ENCODE measurements around the gene USP50.

USP50 gene

GRCh38 chr15:50487287-50487686 lies 59.2 kb downstream of the USP50 start:
- H3K27ac Mint-ChIP-seq = peak overlapping the region; percentile 84
- ATAC-seq (replicated peaks) = peak; percentile 55 to 63

GRCh38 chr15:50485389-50485788 lies 61.1 kb downstream of the USP50 start:
- H3K9me3 Mint-ChIP-seq = peaks cover 0 to 5% of the 10 kb centered on the region in 2 donors
- peak overlapping the region; percentile 71 for H3K27ac Mint-ChIP-seq
- no peak for DNase-seq
- peak overlapping the region in 1 of 2 donors; percentile 23 for H3K4me3 Mint-ChIP-seq
- H3K4me1 Mint-ChIP-seq = peaks cover 22 to 40% of the 10 kb centered on the region in 2 donors
- H3K27me3 Mint-ChIP-seq = no peaks in the 10 kb centered on the region
- H3K36me3 Mint-ChIP-seq = peaks cover 27 to 50% of the 10 kb centered on the region in 2 donors
- ATAC-seq (replicated peaks) = peak; percentile 19 to 23

More at GRCh38 chr15:50487287-50487686, 59.2 kb downstream of the USP50 start:
- Mint-ChIP-seq H3K4me1 (peaks cover 10 to 26% of the 10 kb centered on the region in 2 donors), H3K36me3 (peaks cover 20 to 39% of the 10 kb centered on the region in 2 donors), H3K9me3 (no peaks in the 10 kb centered on the region), H3K4me3 (peak overlapping the region in 1 of 2 donors; percentile 41), H3K27me3 (no peaks in the 10 kb centered on the region)
- no peak for DNase-seq

DNA sequence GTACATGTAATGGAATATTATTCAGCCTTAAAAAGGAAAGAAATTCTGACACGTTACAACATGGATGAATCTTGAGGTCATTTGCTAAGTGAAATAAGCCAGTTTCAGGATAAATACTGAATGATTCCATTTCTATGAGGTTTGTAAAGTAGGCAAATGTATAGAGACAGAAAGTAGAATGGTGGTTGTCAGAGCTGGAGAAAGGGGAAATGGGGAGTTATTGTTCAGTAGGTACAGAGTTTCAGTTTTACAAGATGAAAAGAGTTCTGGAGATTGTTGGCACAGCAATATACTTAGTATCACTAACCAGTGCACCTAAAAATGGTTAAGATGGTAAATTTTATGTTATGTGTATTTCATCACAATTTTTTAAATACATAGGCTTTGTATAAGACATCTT lies 61.7 kb downstream of the USP50 start:
- H3K4me1 Mint-ChIP-seq = peaks cover 22 to 41% of the 10 kb centered on the region in 2 donors
- peak overlapping the region; percentile 9 for H3K27ac Mint-ChIP-seq
- DNase-seq (no peak), ATAC-seq (replicated peaks) (peak; percentile 93 to 94)
- H3K36me3 Mint-ChIP-seq = peaks cover 25 to 47% of the 10 kb centered on the region in 2 donors
- H3K9me3 Mint-ChIP-seq = peaks cover 0 to 5% of the 10 kb centered on the region in 2 donors
- no peaks in the 10 kb centered on the region for H3K27me3 Mint-ChIP-seq
- H3K4me3 Mint-ChIP-seq = peak overlapping the region in 1 of 2 donors; percentile 1

- DNase-seq = no peak
- H3K36me3 Mint-ChIP-seq = peaks cover 34 to 50% of the 10 kb centered on the region in 2 donors
- no peaks in the 10 kb centered on the region for H3K27me3 Mint-ChIP-seq
- ATAC-seq (replicated peaks) = no peak
- no peak overlapping the region for H3K27ac Mint-ChIP-seq
- peaks cover 0 to 5% of the 10 kb centered on the region in 2 donors for H3K9me3 Mint-ChIP-seq
- H3K4me1 Mint-ChIP-seq = peaks cover 14 to 21% of the 10 kb centered on the region in 2 donors
- no peak overlapping the region for H3K4me3 Mint-ChIP-seq
Observed at GRCh38 chr15:50476143-50476542, 70.3 kb downstream of the USP50 start.

DNA sequence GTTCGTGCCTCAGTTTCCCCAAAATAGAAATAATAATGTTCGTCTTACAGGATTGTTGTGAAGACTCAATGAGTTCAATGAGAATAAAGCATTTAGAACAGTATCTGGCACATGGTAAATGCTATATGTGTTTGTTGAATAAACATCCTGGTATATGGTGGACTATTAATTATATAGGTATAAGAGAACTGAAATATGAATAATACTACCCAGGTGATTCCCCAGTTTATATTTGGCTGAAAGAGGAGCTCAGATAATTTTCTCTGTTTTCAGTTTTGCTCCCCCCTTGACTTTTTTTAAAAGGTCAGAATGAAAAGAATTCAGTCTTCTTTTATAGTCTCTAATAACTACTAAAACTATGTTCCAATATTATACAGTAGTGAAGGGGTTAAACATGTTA lies 75.4 kb downstream of the USP50 start:
- Mint-ChIP-seq H3K36me3 (peaks cover 35 to 52% of the 10 kb centered on the region in 2 donors), H3K4me3 (peak overlapping the region in 1 of 2 donors; percentile 32), H3K9me3 (no peaks in the 10 kb centered on the region), H3K4me1 (peaks cover 11 to 19% of the 10 kb centered on the region in 2 donors), H3K27ac (no peak overlapping the region), H3K27me3 (no peaks in the 10 kb centered on the region)
- ATAC-seq (replicated peaks) (peak; percentile 67 to 79), DNase-seq (no peak)

- H3K4me1 Mint-ChIP-seq = peaks cover 15 to 41% of the 10 kb centered on the region in 2 donors
- ATAC-seq (replicated peaks) (peak; percentile 91), DNase-seq (no peak)
- peaks cover 28 to 53% of the 10 kb centered on the region in 2 donors for H3K36me3 Mint-ChIP-seq
- H3K9me3 Mint-ChIP-seq = no peaks in the 10 kb centered on the region
- no peaks in the 10 kb centered on the region for H3K27me3 Mint-ChIP-seq
- H3K27ac Mint-ChIP-seq = peak overlapping the region; percentile 88
- H3K4me3 Mint-ChIP-seq = peak overlapping the region in 1 of 2 donors; percentile 49
Observed at GRCh38 chr15:50463423-50464358, 82.8 kb downstream of the USP50 start.

- no peak overlapping the region for H3K4me3 Mint-ChIP-seq
- H3K4me1 Mint-ChIP-seq = peaks cover 17 to 41% of the 10 kb centered on the region in 2 donors
- ATAC-seq (replicated peaks) (peak; percentile 38 to 55), DNase-seq (no peak)
- H3K27me3 Mint-ChIP-seq = no peaks in the 10 kb centered on the region
- H3K36me3 Mint-ChIP-seq = peaks cover 44 to 52% of the 10 kb centered on the region in 2 donors
- no peaks in the 10 kb centered on the region for H3K9me3 Mint-ChIP-seq
- peak overlapping the region; percentile 75 for H3K27ac Mint-ChIP-seq
Observed at GRCh38 chr15:50458348-50459112, 87.9 kb downstream of the USP50 start.

DNA sequence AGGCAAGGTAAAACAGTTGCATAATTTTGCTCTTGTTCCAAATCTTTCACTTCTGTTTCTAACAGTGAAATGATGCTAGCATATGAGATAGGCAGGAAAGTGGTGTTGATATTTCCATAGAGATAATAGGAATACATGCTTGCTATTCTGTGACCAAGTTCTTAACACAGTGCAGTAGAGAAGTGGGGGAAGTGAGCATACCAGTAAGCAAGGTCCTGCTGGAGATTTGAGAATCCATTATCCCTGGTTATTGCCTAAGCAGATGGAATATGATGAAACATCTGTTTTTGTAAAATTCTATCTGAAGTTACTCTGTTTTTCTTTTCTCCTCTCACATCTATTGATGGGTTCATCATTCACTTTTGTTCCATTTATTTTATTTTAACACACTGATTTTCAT lies 93.5 kb downstream of the USP50 start:
- peak in 1 of 2 donors; percentile 61 for ATAC-seq (replicated peaks)
- Mint-ChIP-seq H3K36me3 (peaks cover 30 to 43% of the 10 kb centered on the region in 2 donors), H3K27me3 (no peaks in the 10 kb centered on the region), H3K4me1 (peaks cover 12 to 35% of the 10 kb centered on the region in 2 donors), H3K9me3 (no peaks in the 10 kb centered on the region), H3K27ac (no peak overlapping the region), H3K4me3 (no peak overlapping the region)
- DNase-seq = no peak
